Thymus (tissue), 11 donors: ENCODE data around the gene SLC41A3. TPM values are rescaled to one million over a fixed set of nuclear protein-coding genes. Genes with fewer than 3 reads are reported as not detected.

Experiments used
- DNase-seq, 9 donors: peaks; one replicate each; pipeline ENCODE4 v3.0.0-alpha.2; 2013; ENCODE audit warnings: low spot score in 9 of 9, low read depth in 6 of 9, missing footprints in 1 of 9
- H3K27ac ChIP-seq, 2 donors: one replicate each; pipeline ENCODE4 v1.5.1; 2013; ENCODE audit warnings: control low read depth in 1 of 2, low read depth in 1 of 2, low read length in 1 of 2, mild to moderate bottlenecking in 1 of 2, moderate library complexity in 1 of 2
- H3K27me3 ChIP-seq, 2 donors: one replicate each; pipeline ENCODE4 v1.5.1; 2013; ENCODE audit warnings: low read length in 1 of 2; ENCODE audit not compliant: control insufficient read depth in 2 of 2, insufficient read depth in 1 of 2
- H3K36me3 ChIP-seq, 2 donors: one replicate each; pipeline ENCODE4 v1.5.1; 2013; ENCODE audit warnings: low read length in 1 of 2, mild to moderate bottlenecking in 1 of 2, moderate library complexity in 1 of 2; ENCODE audit not compliant: control insufficient read depth in 2 of 2, insufficient read depth in 2 of 2
- H3K4me1 ChIP-seq, 2 donors: one replicate each; pipeline ENCODE4 v1.5.1; 2013; ENCODE audit warnings: low read length in 2 of 2; ENCODE audit not compliant: control insufficient read depth in 2 of 2, insufficient read depth in 2 of 2
- H3K4me3 ChIP-seq, 2 donors: one replicate each; pipeline ENCODE4 v1.5.1; 2013; ENCODE audit warnings: low read length in 2 of 2, control low read depth in 1 of 2, mild to moderate bottlenecking in 1 of 2
- H3K9me3 ChIP-seq, 2 donors: one replicate each; pipeline ENCODE4 v1.5.1; 2013; ENCODE audit warnings: low read length in 1 of 2, mild to moderate bottlenecking in 1 of 2; ENCODE audit not compliant: control insufficient read depth in 2 of 2, insufficient read depth in 1 of 2
- WGBS: extraction: QIAGEN DNeasy Blood & Tissue Kit; methylation state at CpG from one replicate; pipeline ENCODE4 v1.1.7; 2013; 5-methylcytosine and 5-hydroxymethylcytosine counted together
- polyA plus RNA-seq: library from polyadenylated mRNA; stranded (reverse); fragments of 200-250 nt; gene quantifications from one replicate; pipeline ENCODE4 v1.2.3, GENCODE V29; 2013
- total RNA-seq: library from RNA; stranded (reverse); fragments of 120-200 nt; gene quantifications from one replicate; pipeline ENCODE4 v1.2.4, GENCODE V29; 2013
- donor health status: healthy.

Gene SLC41A3
- total and polyA plus RNA-seq, 2 donors, result 31.3 to 33.5 TPM

GRCh38 chr3:126129398-126129891 lies 45.5 kb upstream of the SLC41A3 start:
- peaks cover 0 to 12% of the 10 kb centered on the region in 2 donors for H3K27me3 ChIP-seq
- H3K4me3 ChIP-seq, result no peak overlapping the region
- no peaks in the 10 kb centered on the region for H3K9me3 ChIP-seq
- no peak overlapping the region for H3K27ac ChIP-seq
- no peak for DNase-seq
- WGBS, result 73% methylated on average over 16 of the region's 16 CpGs
- H3K4me1 ChIP-seq, result no peaks in the 10 kb centered on the region
- H3K36me3 ChIP-seq, result no peaks in the 10 kb centered on the region

GRCh38 chr3:126128504-126129397 lies 44.8 kb upstream of the SLC41A3 start:
- Histone ChIP-seq H3K4me1 (no peaks in the 10 kb centered on the region), H3K27me3 (peaks cover 0 to 14% of the 10 kb centered on the region in 2 donors), H3K27ac (no peak overlapping the region), H3K9me3 (no peaks in the 10 kb centered on the region), H3K4me3 (no peak overlapping the region), H3K36me3 (no peaks in the 10 kb centered on the region)
- 93% methylated on average over 13 of the region's 13 CpGs for WGBS
- DNase-seq, result no peak

- Histone ChIP-seq H3K4me3 (no peak overlapping the region), H3K36me3 (no peaks in the 10 kb centered on the region), H3K4me1 (no peaks in the 10 kb centered on the region), H3K9me3 (no peaks in the 10 kb centered on the region), H3K27ac (no peak overlapping the region), H3K27me3 (peaks cover 0 to 14% of the 10 kb centered on the region in 2 donors)
- no peak for DNase-seq
- 87% methylated on average over 7 of the region's 7 CpGs for WGBS
Measured at GRCh38 chr3:126127904-126128303, 44.0 kb upstream of the SLC41A3 start.

GRCh38 chr3:126127452-126127851 lies 43.5 kb upstream of the SLC41A3 start:
- WGBS, result 92% methylated on average over 10 of the region's 10 CpGs
- H3K27ac ChIP-seq, result no peak overlapping the region
- H3K27me3 ChIP-seq, result peaks cover 0 to 14% of the 10 kb centered on the region in 2 donors
- DNase-seq, result no peak
- H3K4me3 ChIP-seq, result no peak overlapping the region
- no peaks in the 10 kb centered on the region for H3K4me1 ChIP-seq
- H3K36me3 ChIP-seq, result no peaks in the 10 kb centered on the region
- no peaks in the 10 kb centered on the region for H3K9me3 ChIP-seq

GRCh38 chr3:126126811-126127431 lies 43.0 kb upstream of the SLC41A3 start:
- Histone ChIP-seq H3K4me3 (no peak overlapping the region), H3K27me3 (peaks cover 0 to 14% of the 10 kb centered on the region in 2 donors), H3K4me1 (no peaks in the 10 kb centered on the region), H3K36me3 (no peaks in the 10 kb centered on the region), H3K27ac (no peak overlapping the region), H3K9me3 (no peaks in the 10 kb centered on the region)
- DNase-seq, result no peak
- WGBS, result 91% methylated on average over 10 of the region's 10 CpGs

GRCh38 chr3:126126286-126126685 lies 42.4 kb upstream of the SLC41A3 start:
- H3K4me1 ChIP-seq, result no peaks in the 10 kb centered on the region
- WGBS, result 93% methylated on average over 12 of the region's 12 CpGs
- H3K9me3 ChIP-seq, result no peaks in the 10 kb centered on the region
- H3K27ac ChIP-seq, result no peak overlapping the region
- H3K27me3 ChIP-seq, result peaks cover 0 to 14% of the 10 kb centered on the region in 2 donors
- DNase-seq, result no peak
- H3K4me3 ChIP-seq, result no peak overlapping the region
- no peaks in the 10 kb centered on the region for H3K36me3 ChIP-seq

- Histone ChIP-seq H3K27ac (no peak overlapping the region), H3K36me3 (no peaks in the 10 kb centered on the region), H3K27me3 (peaks cover 0 to 14% of the 10 kb centered on the region in 2 donors), H3K4me3 (no peak overlapping the region), H3K9me3 (no peaks in the 10 kb centered on the region), H3K4me1 (no peaks in the 10 kb centered on the region)
- WGBS, result 72% methylated on average over 2 of the region's 2 CpGs
- DNase-seq, result no peak
Measured at GRCh38 chr3:126125781-126126251, 41.9 kb upstream of the SLC41A3 start.

- 92% methylated on average over 5 of the region's 5 CpGs for WGBS
- DNase-seq, result no peak
Measured at GRCh38 chr3:126125341-126125740, 41.4 kb upstream of the SLC41A3 start.

GRCh38 chr3:126124896-126125295 lies 41.0 kb upstream of the SLC41A3 start:
- Histone ChIP-seq H3K27me3 (peaks cover 0 to 10% of the 10 kb centered on the region in 2 donors), H3K9me3 (no peaks in the 10 kb centered on the region), H3K4me1 (no peaks in the 10 kb centered on the region), H3K4me3 (no peak overlapping the region), H3K36me3 (no peaks in the 10 kb centered on the region), H3K27ac (no peak overlapping the region)
- DNase-seq, result no peak
- WGBS, result 91% methylated on average over 9 of the region's 9 CpGs

More at GRCh38 chr3:126125341-126125740, 41.4 kb upstream of the SLC41A3 start:
- H3K27me3 ChIP-seq, result peaks cover 0 to 14% of the 10 kb centered on the region in 2 donors
- no peaks in the 10 kb centered on the region for H3K36me3 ChIP-seq
- H3K4me3 ChIP-seq, result no peak overlapping the region
- no peaks in the 10 kb centered on the region for H3K4me1 ChIP-seq
- no peak overlapping the region for H3K27ac ChIP-seq
- no peaks in the 10 kb centered on the region for H3K9me3 ChIP-seq
